ENCODE measurements around the gene SLC7A5.

The SLC7A5 gene

GRCh38 chr16:87824016-87824990, 45.0 kb downstream of the SLC7A5 start:
- no peak overlapping the region for H3K27ac ChIP-seq
- no peak overlapping the region for H3K4me3 ChIP-seq (ENCODE audit: low read depth in 1 of 2, low read length in 1 of 2)
- no peaks in the 10 kb centered on the region for H3K9me3 ChIP-seq
- H3K4me1 ChIP-seq (ENCODE audit: control insufficient read depth in 1 of 2, insufficient read depth in 1 of 2, low read depth in 1 of 2, low read length in 1 of 2): peaks cover 4 to 5% of the 10 kb centered on the region in 2 experiments
- H3K27me3 ChIP-seq: no peaks in the 10 kb centered on the region
- no peaks in the 10 kb centered on the region for H3K36me3 ChIP-seq
- TF ChIP-seq CTCF (IDR thresholded peaks at IDR 0.05): no peak

- no peak for TF ChIP-seq CTCF (IDR thresholded peaks at IDR 0.05)
- H3K9me3 ChIP-seq: peaks cover 7% of the 10 kb centered on the region
- no peaks in the 10 kb centered on the region for H3K27me3 ChIP-seq
Observed at GRCh38 chr16:87823181-87823929, 46.0 kb downstream of the SLC7A5 start.

GRCh38 chr16:87822108-87822970, 47.0 kb downstream of the SLC7A5 start:
- no peak for TF ChIP-seq CTCF (IDR thresholded peaks at IDR 0.05)
- H3K9me3 ChIP-seq: peaks cover 17% of the 10 kb centered on the region
- no peaks in the 10 kb centered on the region for H3K27me3 ChIP-seq
- no peaks in the 10 kb centered on the region for H3K36me3 ChIP-seq
- peaks cover 4 to 5% of the 10 kb centered on the region in 2 experiments for H3K4me1 ChIP-seq (ENCODE audit: control insufficient read depth in 1 of 2, insufficient read depth in 1 of 2, low read depth in 1 of 2, low read length in 1 of 2)
- H3K27ac ChIP-seq: no peak overlapping the region
- no peak overlapping the region for H3K4me3 ChIP-seq (ENCODE audit: low read depth in 1 of 2, low read length in 1 of 2)

More at GRCh38 chr16:87823181-87823929, 46.0 kb downstream of the SLC7A5 start:
- Histone ChIP-seq H3K4me3 (ENCODE audit: low read depth in 1 of 2, low read length in 1 of 2) (no peak overlapping the region), H3K4me1 (ENCODE audit: control insufficient read depth in 1 of 2, insufficient read depth in 1 of 2, low read depth in 1 of 2, low read length in 1 of 2) (peaks cover 4 to 5% of the 10 kb centered on the region in 2 experiments), H3K27ac (no peak overlapping the region), H3K36me3 (no peaks in the 10 kb centered on the region)

GRCh38 chr16:87821376-87822107, 47.8 kb downstream of the SLC7A5 start:
- TF ChIP-seq CTCF (IDR thresholded peaks at IDR 0.05): no peak
- Histone ChIP-seq H3K4me3 (ENCODE audit: low read depth in 1 of 2, low read length in 1 of 2) (no peak overlapping the region), H3K9me3 (peaks cover 17% of the 10 kb centered on the region), H3K27ac (no peak overlapping the region), H3K4me1 (ENCODE audit: control insufficient read depth in 1 of 2, insufficient read depth in 1 of 2, low read depth in 1 of 2, low read length in 1 of 2) (peaks cover 6 to 7% of the 10 kb centered on the region in 2 experiments), H3K27me3 (no peaks in the 10 kb centered on the region), H3K36me3 (no peaks in the 10 kb centered on the region)
